Keratinocyte (primary cell): ENCODE measurements around the gene EXOC4. TPM values are rescaled to one million over a fixed set of nuclear protein-coding genes. Genes with fewer than 3 reads are reported as not detected.

Experiments
- DNase-seq: peaks from one replicate; pipeline ENCODE4 v3.0.0-alpha.2; 2011; ENCODE audit warnings: low read depth, missing footprints, low spot score
- FAIRE-seq: peaks from 2 replicates; lab custom pipeline; 2011; peaks lifted over from hg19 to GRCh38; lab: Jason Lieb, UNC
- H2AFZ ChIP-seq: 2 replicates; pipeline ENCODE4 v1.6.0; 2012; ENCODE audit warnings: low read length, control low read depth, inconsistent platforms; ENCODE audit not compliant: control insufficient read depth
- H3K27ac ChIP-seq: 2 replicates; pipeline ENCODE4 v1.5.1; 2011; ENCODE audit warnings: low read length; ENCODE audit not compliant: control insufficient read depth, insufficient read depth
- H3K27me3 ChIP-seq: 3 replicates; pipeline ENCODE4 v1.6.0; 2011; ENCODE audit warnings: low read length; ENCODE audit not compliant: control insufficient read depth, insufficient read depth; ENCODE audit errors: extremely low read depth
- H3K36me3 ChIP-seq, 2 experiments: 2 replicates in 1 of 2; 3 replicates in 1 of 2; pipeline ENCODE4 v1.5.1; 2011; ENCODE audit warnings: low read length in 2 of 2, mild to moderate bottlenecking in 1 of 2; ENCODE audit not compliant: control insufficient read depth in 2 of 2, insufficient read depth in 2 of 2; ENCODE audit errors: extremely low read depth in 1 of 2
- H3K4me1 ChIP-seq: 3 replicates; pipeline ENCODE4 v1.5.1; 2011; ENCODE audit warnings: low read length; ENCODE audit not compliant: control insufficient read depth, insufficient read depth; ENCODE audit errors: extremely low read depth
- H3K4me2 ChIP-seq: 3 replicates; pipeline ENCODE4 v1.6.0; 2011; ENCODE audit warnings: low read depth, low read length; ENCODE audit not compliant: control insufficient read depth, insufficient read depth; ENCODE audit errors: extremely low read depth
- H3K4me3 ChIP-seq, 3 experiments: fragments of 200-600 bp in 1 of 3; sonication (generic) in 1 of 3; 2 replicates in 2 of 3; 3 replicates in 1 of 3; pipeline ENCODE4 v1.5.1; 2011 to 2016; ENCODE audit warnings: low read length in 3 of 3, mild to moderate bottlenecking in 3 of 3, control low read depth in 2 of 3, inconsistent platforms in 1 of 3, low read depth in 1 of 3, mixed read lengths in 1 of 3, mixed run types in 1 of 3, moderate library complexity in 1 of 3; ENCODE audit not compliant: control insufficient read depth in 2 of 3, insufficient read depth in 2 of 3; ENCODE audit errors: extremely low read depth in 1 of 3
- H3K79me2 ChIP-seq: 2 replicates; pipeline ENCODE4 v1.6.0; 2012; ENCODE audit warnings: low read length; ENCODE audit not compliant: control insufficient read depth, insufficient read depth
- H3K9ac ChIP-seq: 3 replicates; pipeline ENCODE4 v1.6.0; 2011; ENCODE audit warnings: low read length; ENCODE audit not compliant: control insufficient read depth, insufficient read depth; ENCODE audit errors: extremely low read depth
- H3K9me1 ChIP-seq: 3 replicates; pipeline ENCODE4 v1.6.0; 2011; ENCODE audit warnings: low read length; ENCODE audit not compliant: control insufficient read depth, insufficient read depth; ENCODE audit errors: extremely low read depth
- H3K9me3 ChIP-seq: 2 replicates; pipeline ENCODE4 v1.5.1; 2012; ENCODE audit warnings: low read depth, low read length; ENCODE audit not compliant: control insufficient read depth
- H4K20me1 ChIP-seq: 3 replicates; pipeline ENCODE4 v1.6.0; 2011; ENCODE audit warnings: low read length; ENCODE audit not compliant: control insufficient read depth, insufficient read depth; ENCODE audit errors: extremely low read depth
- CTCF ChIP-seq, 3 experiments: IDR thresholded peaks in 1 of 3; conservative IDR thresholded peaks in 1 of 3; optimal IDR thresholded peaks in 1 of 3; 2 replicates in 2 of 3; 3 replicates in 1 of 3; pipeline versions ENCODE3 to v1.5.1; 2011; ENCODE audit warnings: low read length in 3 of 3, mild to moderate bottlenecking in 3 of 3, moderate library complexity in 2 of 3, control low read depth in 1 of 3, inconsistent platforms in 1 of 3; ENCODE audit not compliant: insufficient read depth in 2 of 3; ENCODE audit errors: extremely low read depth in 1 of 3
- EZH2 ChIP-seq: IDR thresholded peaks from one replicate; pipeline ENCODE4 v1.6.1; 2012; ENCODE audit warnings: inconsistent platforms, mild to moderate bottlenecking, low read length, moderate library complexity
- dilution Hi-C: fragments of 300-500 bp; cut with MboI; formaldehyde crosslinking; loops from one replicate; pipeline ENCODE4 v1.7.0; 2020; ENCODE audit warnings: low sequenced_read_pairs; ENCODE audit not compliant: extremely low pct_ligation_motif_present
- polyA plus RNA-seq, 5 experiments: library from polyadenylated mRNA; depleted of rRNA in 3 of 5; stranded (reverse) in 3 of 5; stranded (forward) in 1 of 5; unstranded in 1 of 5; fragments of >200 nt; gene quantifications; 1 replicate in 1 of 5; 2 replicates in 3 of 5; 3 replicates in 1 of 5; pipeline versions ENCODE4 v1.2.1 to v1.2.3, GENCODE V29; 2011 to 2012; ENCODE audit warnings: missing spikeins in 2 of 5, low read depth in 1 of 5, low replicate concordance in 1 of 5

The EXOC4 gene
- polyA plus RNA-seq, 1 donor (not counting 4 experiments of a cell fraction or from before 2014, with no cell fraction given), result 52.6 TPM

GRCh38 chr7:134016942-134017303 is 764.0 kb downstream of the EXOC4 start:
- FAIRE-seq, result no peak
- Histone ChIP-seq H4K20me1 (no peaks in the 10 kb centered on the region), H3K4me1 (no peaks in the 10 kb centered on the region), H3K79me2 (no peaks in the 10 kb centered on the region), H3K4me3 (no peak overlapping the region), H3K9me3 (no peaks in the 10 kb centered on the region), H3K4me2 (no peak overlapping the region), H3K9me1 (no peaks in the 10 kb centered on the region), H3K27me3 (no peaks in the 10 kb centered on the region), H2AFZ (no peak overlapping the region), H3K9ac (no peak overlapping the region), H3K36me3 (peaks cover 0 to 1% of the 10 kb centered on the region in 2 experiments), H3K27ac (no peak overlapping the region)
- no peak for DNase-seq
- dilution Hi-C loops, result no loop called here
- no peak for TF ChIP-seq EZH2
- TF ChIP-seq CTCF (optimal IDR thresholded peaks at IDR 0.05 in 1 of 3, IDR thresholded peaks at IDR 0.05 in 1 of 3, conservative IDR thresholded peaks at IDR 0.05 in 1 of 3; ENCODE audit: extremely low read depth in 1 of 3, insufficient read depth in 2 of 3, low read length in 3 of 3), result no peak

- no peak for FAIRE-seq
- Histone ChIP-seq H3K9me3 (no peaks in the 10 kb centered on the region), H3K4me3 (no peak overlapping the region), H3K27me3 (no peaks in the 10 kb centered on the region), H3K79me2 (no peaks in the 10 kb centered on the region), H3K9ac (no peak overlapping the region), H3K27ac (no peak overlapping the region), H2AFZ (no peak overlapping the region), H4K20me1 (no peaks in the 10 kb centered on the region), H3K4me2 (no peak overlapping the region), H3K4me1 (no peaks in the 10 kb centered on the region), H3K9me1 (no peaks in the 10 kb centered on the region), H3K36me3 (no peaks in the 10 kb centered on the region)
- dilution Hi-C loops, result no loop called here
- TF ChIP-seq EZH2, result no peak
- no peak for TF ChIP-seq CTCF (optimal IDR thresholded peaks at IDR 0.05 in 1 of 3, IDR thresholded peaks at IDR 0.05 in 1 of 3, conservative IDR thresholded peaks at IDR 0.05 in 1 of 3; ENCODE audit: extremely low read depth in 1 of 3, insufficient read depth in 2 of 3, low read length in 3 of 3)
- DNase-seq, result no peak
Observed at GRCh38 chr7:134018306-134018705, 765.4 kb downstream of the EXOC4 start.
